DMS 273 treated with DMSO at 0.1 percent for 48 hours (cell line): ENCODE data around the gene EFCC1.
A peak's percentile ranks its signal among the peaks of the same experiment; 100 is the strongest.
"Not testable (repeated sequence)": the region's sequence is repeated elsewhere in the genome, so short reads cannot be mapped to it uniquely, and the experiment has no call there.

Source experiments
- DNase-seq: peaks from one replicate; lab custom pipeline; 2025; lab: John Stamatoyannopoulos, UW

EFCC1 gene

GRCh38 chr3:129054605-129055104, 53.6 kb downstream of the EFCC1 start:
- no peak for DNase-seq

GRCh38 chr3:129056451-129057173, 55.5 kb downstream of the EFCC1 start:
- no peak for DNase-seq

- DNase-seq: no peak
These were observed 56.1 kb downstream of the EFCC1 start for GRCh38 chr3:129057249-129057648.

GRCh38 chr3:129058441-129059200, 57.5 kb downstream of the EFCC1 start:
- peak; percentile 70 for DNase-seq

- no peak for DNase-seq
These were observed 58.3 kb downstream of the EFCC1 start for GRCh38 chr3:129059311-129059958.

- DNase-seq: no peak
These were observed 59.3 kb downstream of the EFCC1 start, which contains the start of gene GP9 for GRCh38 chr3:129060276-129061022. TSS of gene GP9 (plus strand) at chr3:129060779. CDS start at chr3:129061740, 961 bp downstream.

GRCh38 chr3:129061023-129061887, 60.2 kb downstream of the EFCC1 start:
- no peak for DNase-seq

GRCh38 chr3:129061888-129062834, 61.1 kb downstream of the EFCC1 start:
- no peak for DNase-seq

GRCh38 chr3:129063091-129063640, 62.1 kb downstream of the EFCC1 start:
- DNase-seq: no peak

GRCh38 chr3:129063841-129064482, 62.9 kb downstream of the EFCC1 start:
- no peak for DNase-seq

GRCh38 chr3:129065016-129065719, 64.1 kb downstream of the EFCC1 start:
- DNase-seq: no peak

- no peak for DNase-seq
These were observed 64.6 kb downstream of the EFCC1 start for GRCh38 chr3:129065720-129066073.

GRCh38 chr3:129067719-129068118, 66.6 kb downstream of the EFCC1 start:
- DNase-seq: not testable (repeated sequence)

- no peak for DNase-seq
These were observed 67.3 kb downstream of the EFCC1 start for GRCh38 chr3:129068291-129068886.

- not testable (repeated sequence) for DNase-seq
These were observed 68.4 kb downstream of the EFCC1 start for GRCh38 chr3:129069313-129070085.

- no peak for DNase-seq
These were observed 69.2 kb downstream of the EFCC1 start for GRCh38 chr3:129070086-129070885.
